GM20000 (cell line): Measurements from ENCODE around the gene MS4A10.

Experiments used
- DNase-seq: peaks from one replicate; pipeline ENCODE4 v3.0.0; 2012; ENCODE audit warnings: low spot score
- CTCF ChIP-seq: IDR thresholded peaks from 2 replicates; pipeline ENCODE4 v1.5.1; 2012; ENCODE audit warnings: mild to moderate bottlenecking, control low read depth; ENCODE audit errors: extremely low read depth, missing control alignments

Gene MS4A10

GRCh38 chr11:60781286-60781980 lies 3.7 kb upstream of the MS4A10 start:
- peak; percentile 39 for DNase-seq
- no peak for TF ChIP-seq CTCF

- no peak for DNase-seq
- no peak for TF ChIP-seq CTCF
Observed at GRCh38 chr11:60781981-60782316, 3.2 kb upstream of the MS4A10 start.

GRCh38 chr11:60782393-60783140 lies 2.6 kb upstream of the MS4A10 start:
- DNase-seq = no peak
- no peak for TF ChIP-seq CTCF

- TF ChIP-seq CTCF = no peak
- no peak for DNase-seq
Observed at GRCh38 chr11:60783141-60783484, 2.0 kb upstream of the MS4A10 start.

GRCh38 chr11:60783911-60784310 lies 1.2 kb upstream of the MS4A10 start:
- TF ChIP-seq CTCF = no peak
- DNase-seq = no peak

GRCh38 chr11:60785806-60786361 lies 751 bp downstream of the MS4A10 start:
- TF ChIP-seq CTCF = no peak

GRCh38 chr11:60786811-60787567 lies 1.9 kb downstream of the MS4A10 start:
- DNase-seq = no peak
- TF ChIP-seq CTCF = no peak

More at GRCh38 chr11:60785806-60786361, 751 bp downstream of the MS4A10 start:
- no peak for DNase-seq
